GM12874 (cell line): ENCODE measurements around the gene MTMR12.

Experiments
- CTCF ChIP-seq: IDR thresholded peaks from 2 replicates; pipeline ENCODE4 v1.5.1; 2011; ENCODE audit warnings: low read depth, mild to moderate bottlenecking, control low read depth, low read length, moderate library complexity; ENCODE audit not compliant: insufficient read depth

MTMR12 gene

GRCh38 chr5:32291591-32291990, 21.1 kb downstream of the MTMR12 start:
- TF ChIP-seq CTCF: no peak

- TF ChIP-seq CTCF: no peak
These were observed 21.8 kb downstream of the MTMR12 start for GRCh38 chr5:32290922-32291321.

- no peak for TF ChIP-seq CTCF
These were observed 27.1 kb downstream of the MTMR12 start for GRCh38 chr5:32285510-32286138.

- TF ChIP-seq CTCF: no peak
These were observed 29.0 kb downstream of the MTMR12 start for GRCh38 chr5:32283539-32284377.

- no peak for TF ChIP-seq CTCF
These were observed 29.7 kb downstream of the MTMR12 start for GRCh38 chr5:32283061-32283460.

- TF ChIP-seq CTCF: no peak
These were observed 30.1 kb downstream of the MTMR12 start for GRCh38 chr5:32282633-32283032.

- TF ChIP-seq CTCF: no peak
These were observed 32.1 kb downstream of the MTMR12 start for GRCh38 chr5:32280656-32281081.
